ENCODE data around the gene KRTAP5-8. TPM values are rescaled to one million over a fixed set of nuclear protein-coding genes. Genes with fewer than 3 reads are reported as not detected.
"Not testable (repeated sequence)": the region's sequence is repeated elsewhere in the genome, so short reads cannot be mapped to it uniquely, and the experiment has no call there.

KRTAP5-8 gene
- total RNA-seq, 1 experiment from 2014 or later = not detected

DNA sequence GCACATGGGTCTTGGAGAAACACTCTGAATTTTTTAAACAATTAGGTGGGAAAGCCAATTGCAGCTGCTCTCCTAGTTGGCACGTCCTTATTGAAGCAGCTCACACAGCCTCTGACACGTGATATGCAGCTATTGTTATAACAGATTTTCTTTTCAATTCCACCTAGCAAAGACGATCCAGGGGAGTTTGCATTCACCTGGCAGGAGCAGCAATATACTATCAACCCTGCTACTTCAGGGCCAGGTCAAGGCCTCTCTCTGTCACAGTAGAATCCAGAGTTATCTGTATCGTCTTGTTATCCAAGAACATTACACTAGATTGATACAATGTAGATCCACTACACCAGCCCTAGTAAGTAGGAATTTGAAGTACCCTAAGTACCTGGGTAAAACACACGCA is 36.6 kb downstream of the KRTAP5-8 start:
- POLR2A ChIA-PET (ENCODE audit: unreplicated experiment) = interaction anchor here (0.6 kb wide), 1 partner anchor 573 kb away, joined by 3 read pairs; no protein-coding TSS in a partner anchor

DNA sequence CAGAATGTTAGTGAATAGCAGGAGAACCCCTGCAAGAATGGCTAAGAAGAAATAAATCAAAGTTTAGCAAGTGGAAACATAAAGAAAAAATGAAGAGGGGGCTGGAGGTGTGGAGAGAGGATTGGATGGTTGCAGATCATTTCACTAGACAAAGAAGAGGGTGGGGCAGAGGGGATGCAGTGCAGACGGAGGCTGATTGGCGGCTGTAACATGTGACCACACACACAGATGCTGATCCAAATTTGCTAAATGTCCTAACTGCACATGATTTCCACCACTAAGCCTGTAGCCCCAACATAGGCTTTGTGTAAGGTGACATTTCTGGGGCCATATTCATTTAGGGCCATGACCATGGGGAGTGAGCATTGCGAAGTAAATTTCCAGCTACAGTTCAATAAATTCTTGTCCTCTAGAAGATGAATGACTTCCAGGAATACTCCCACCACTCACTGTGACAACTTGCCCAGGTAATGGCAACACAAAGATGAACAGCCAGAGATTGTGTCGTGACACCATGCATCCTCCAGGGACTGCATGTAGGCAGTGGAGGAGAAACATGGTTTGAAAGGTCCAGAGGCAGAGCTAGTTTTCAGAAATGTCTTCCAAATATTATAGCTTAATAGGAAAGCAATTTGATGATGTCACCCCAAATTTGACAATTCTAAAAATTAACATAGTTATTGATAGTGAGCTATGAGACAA is 38.0 kb downstream of the KRTAP5-8 start:
- Histone ChIP-seq H3F3A (ENCODE audit: insufficient read depth, low read depth) (no peaks in the 10 kb centered on the region), H3K9me3 (ENCODE audit: insufficient read depth, low read depth) (no peaks in the 10 kb centered on the region), H3K9me2 (ENCODE audit: insufficient read depth) (no peaks in the 10 kb centered on the region), H3K79me2 (ENCODE audit: low read depth) (no peaks in the 10 kb centered on the region), H3K27me3 (ENCODE audit: insufficient read depth, low read depth) (peaks cover 44% of the 10 kb centered on the region), H3K4me1 (replicated peaks; ENCODE audit: insufficient read depth) (peaks cover 5% of the 10 kb centered on the region; the same call in 1 of the 2 replicates), H4K20me1 (ENCODE audit: insufficient read depth) (no peaks in the 10 kb centered on the region), H2AFZ (no peak overlapping the region), H3K4me3 (no peak overlapping the region), H3K27ac (no peak overlapping the region), H3K36me3 (ENCODE audit: low read depth) (no peaks in the 10 kb centered on the region), H3K4me2 (no peak overlapping the region)
- BruUV-seq (replicated peaks) = no TSS peak
- ChIA-PET POLR2A (ENCODE audit: unreplicated experiment) (no interaction called here), CTCF (interaction anchor here (0.6 kb wide), 1 partner anchor 401 kb away, joined by 3 read pairs; no protein-coding TSS in a partner anchor)
- intact Hi-C loops (cut with micrococcal nuclease; ENCODE audit: unreplicated experiment) = no loop called here
- TF ChIP-seq, protein P1, sequence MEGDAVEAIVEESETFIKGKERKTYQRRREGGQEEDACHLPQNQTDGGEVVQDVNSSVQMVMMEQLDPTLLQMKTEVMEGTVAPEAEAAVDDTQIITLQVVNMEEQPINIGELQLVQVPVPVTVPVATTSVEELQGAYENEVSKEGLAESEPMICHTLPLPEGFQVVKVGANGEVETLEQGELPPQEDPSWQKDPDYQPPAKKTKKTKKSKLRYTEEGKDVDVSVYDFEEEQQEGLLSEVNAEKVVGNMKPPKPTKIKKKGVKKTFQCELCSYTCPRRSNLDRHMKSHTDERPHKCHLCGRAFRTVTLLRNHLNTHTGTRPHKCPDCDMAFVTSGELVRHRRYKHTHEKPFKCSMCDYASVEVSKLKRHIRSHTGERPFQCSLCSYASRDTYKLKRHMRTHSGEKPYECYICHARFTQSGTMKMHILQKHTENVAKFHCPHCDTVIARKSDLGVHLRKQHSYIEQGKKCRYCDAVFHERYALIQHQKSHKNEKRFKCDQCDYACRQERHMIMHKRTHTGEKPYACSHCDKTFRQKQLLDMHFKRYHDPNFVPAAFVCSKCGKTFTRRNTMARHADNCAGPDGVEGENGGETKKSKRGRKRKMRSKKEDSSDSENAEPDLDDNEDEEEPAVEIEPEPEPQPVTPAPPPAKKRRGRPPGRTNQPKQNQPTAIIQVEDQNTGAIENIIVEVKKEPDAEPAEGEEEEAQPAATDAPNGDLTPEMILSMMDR (conservative IDR thresholded peaks at IDR 0.05) = no peak
- TF ChIP-seq EZH2 (IDR thresholded peaks at IDR 0.05; ENCODE audit: low read depth) = no peak
- no peak for DNase-seq

More for the DNA sequence above, 36.6 kb downstream of the KRTAP5-8 start:
- Histone ChIP-seq H3K9me3 (ENCODE audit: insufficient read depth, low read depth) (no peaks in the 10 kb centered on the region), H3K79me2 (ENCODE audit: low read depth) (no peaks in the 10 kb centered on the region), H3K27ac (no peak overlapping the region), H3K36me3 (ENCODE audit: low read depth) (no peaks in the 10 kb centered on the region), H3K4me3 (no peak overlapping the region), H3K4me2 (no peak overlapping the region), H4K20me1 (ENCODE audit: insufficient read depth) (no peaks in the 10 kb centered on the region), H3K4me1 (replicated peaks; ENCODE audit: insufficient read depth) (no peaks in the 10 kb centered on the region), H2AFZ (no peak overlapping the region), H3K27me3 (ENCODE audit: insufficient read depth, low read depth) (peaks cover 44% of the 10 kb centered on the region), H3F3A (ENCODE audit: insufficient read depth, low read depth) (no peaks in the 10 kb centered on the region), H3K9me2 (ENCODE audit: insufficient read depth) (no peaks in the 10 kb centered on the region)
- CTCF ChIA-PET = interaction anchor here (0.6 kb wide), 1 partner anchor 1894 kb away, joined by 3 read pairs; no protein-coding TSS in a partner anchor
- BruUV-seq (replicated peaks) = no TSS peak
- intact Hi-C loops (cut with micrococcal nuclease; ENCODE audit: unreplicated experiment) = no loop called here
- TF ChIP-seq EZH2 (IDR thresholded peaks at IDR 0.05; ENCODE audit: low read depth) = no peak
- TF ChIP-seq, protein P1 (conservative IDR thresholded peaks at IDR 0.05) = no peak
- DNase-seq = no peak

DNA sequence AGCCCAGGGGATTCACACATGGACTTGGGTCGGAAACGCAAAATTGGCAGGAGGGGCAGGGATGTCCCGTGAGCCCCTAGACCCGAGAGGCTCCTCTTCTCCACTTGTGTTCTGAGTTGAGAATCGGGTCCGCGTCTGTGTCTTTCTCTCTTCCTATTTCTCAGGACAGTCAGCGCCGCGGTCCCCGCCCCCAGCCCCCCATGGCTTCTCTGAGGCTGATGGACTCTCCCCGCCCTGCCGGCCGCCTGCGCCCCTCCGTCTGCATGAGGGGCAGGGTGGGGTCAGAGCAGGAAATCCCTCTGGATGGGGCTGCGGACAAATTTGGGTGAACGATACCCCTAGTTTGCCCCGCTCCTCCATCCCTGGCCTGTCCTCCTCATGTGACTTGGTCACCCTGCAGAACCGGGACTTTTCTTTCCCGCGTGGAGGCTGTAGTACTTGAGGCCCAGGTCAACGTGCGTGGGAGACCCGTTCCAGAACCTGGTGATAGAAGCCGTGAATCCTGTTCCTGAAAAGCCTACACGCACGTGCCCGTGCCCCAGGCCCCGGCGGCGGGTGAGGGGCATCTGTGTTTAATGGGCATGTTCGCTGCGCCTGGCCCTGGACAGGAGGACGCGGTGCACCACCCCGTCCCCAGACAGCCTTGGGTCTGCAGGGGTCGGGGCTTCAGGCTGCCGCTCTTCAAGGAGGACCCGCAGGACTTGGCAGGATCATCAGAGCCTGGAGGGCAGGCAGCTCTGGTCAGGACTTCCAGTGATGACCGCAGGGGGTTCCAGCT is 39.1 kb downstream of the KRTAP5-8 start:
- H3K79me2 ChIP-seq (ENCODE audit: low read depth); POLR2A ChIA-PET (ENCODE audit: unreplicated experiment); DNase-seq; intact Hi-C loops (cut with micrococcal nuclease; ENCODE audit: unreplicated experiment); H3K27ac ChIP-seq; H3F3A ChIP-seq (ENCODE audit: insufficient read depth, low read depth); BruUV-seq (replicated peaks); H3K36me3 ChIP-seq (ENCODE audit: low read depth); H3K4me2 ChIP-seq; H2AFZ ChIP-seq; H3K9me2 ChIP-seq (ENCODE audit: insufficient read depth); H3K4me3 ChIP-seq; H3K4me1 ChIP-seq (replicated peaks; ENCODE audit: insufficient read depth); H3K9me3 ChIP-seq (ENCODE audit: insufficient read depth, low read depth); H4K20me1 ChIP-seq (ENCODE audit: insufficient read depth): not testable (repeated sequence)
- peaks cover 44% of the 10 kb centered on the region for H3K27me3 ChIP-seq (ENCODE audit: insufficient read depth, low read depth)
- CTCF ChIA-PET = interaction anchor here (0.6 kb wide), 1 partner anchor 400 kb away, joined by 3 read pairs; no protein-coding TSS in a partner anchor

All from PC-9 (cell line).